GM12892 (cell line): ENCODE results near the gene FAM228B.

ENCODE experiments used
- POLR2A ChIP-seq: IDR thresholded peaks from 2 replicates; pipeline ENCODE4 v1.6.1; 2011; ENCODE audit warnings: low read depth, low read length, control low read depth
- POLR2AphosphoS5 ChIP-seq: IDR thresholded peaks from 2 replicates; pipeline ENCODE4 v1.6.1; 2011; ENCODE audit warnings: low read depth, low read length, control low read depth
- TAF1 ChIP-seq: IDR thresholded peaks from 2 replicates; pipeline ENCODE4 v1.6.1; 2011; ENCODE audit warnings: low read depth, mild to moderate bottlenecking, control low read depth, low read length, borderline replicate concordance

- TF ChIP-seq TAF1 (no peak), POLR2A (no peak), POLR2AphosphoS5 (no peak)
These were observed 87.5 kb downstream of the FAM228B start for GRCh38 chr2:24210723-24211122.
